Measurements from ENCODE around the gene ACOXL.

The ACOXL gene

DNA sequence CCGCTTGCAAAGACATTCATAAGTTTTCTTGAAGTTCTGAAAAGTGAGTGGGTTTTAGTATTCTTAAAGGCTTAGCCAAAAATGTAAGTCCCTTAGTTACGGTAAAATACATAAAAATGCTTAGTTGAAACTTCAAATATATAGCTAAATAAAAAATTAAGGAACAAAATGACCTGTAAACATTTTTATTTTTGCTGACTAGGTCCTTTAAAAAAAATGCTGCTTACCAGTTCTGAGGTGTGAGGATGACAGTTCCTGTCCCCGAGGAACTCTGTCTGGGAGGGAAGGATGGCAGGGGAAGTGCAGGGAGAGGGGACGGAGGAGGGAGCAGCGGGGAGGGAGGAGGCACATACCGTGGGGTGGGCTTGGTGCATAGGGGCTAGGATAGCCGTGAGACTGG lies 285.5 kb downstream of the ACOXL start:
- no peak for DNase-seq

DNA sequence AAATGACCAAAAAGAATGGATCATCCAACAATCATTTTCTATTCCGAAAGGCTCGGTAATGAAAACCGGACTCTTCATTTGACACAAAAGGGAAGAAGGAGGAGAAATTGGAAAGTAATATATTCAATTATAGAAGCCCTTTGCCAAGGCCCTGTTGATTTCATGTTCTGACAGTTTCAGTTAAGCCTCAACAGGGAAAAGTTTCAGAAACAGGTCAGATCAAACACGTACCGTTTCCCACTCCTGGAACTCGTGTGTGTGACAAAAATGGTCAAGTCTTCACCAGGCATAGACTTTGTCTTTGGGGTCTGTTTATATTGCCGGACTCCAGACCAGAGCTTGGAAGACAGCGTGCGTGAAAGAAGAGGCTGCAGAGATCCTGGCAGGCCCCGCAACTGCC lies 287.0 kb downstream of the ACOXL start:
- DNase-seq: no peak

- DNase-seq: no peak
Measured at GRCh38 chr2:111022633-111023032, 290.3 kb downstream of the ACOXL start.

DNA sequence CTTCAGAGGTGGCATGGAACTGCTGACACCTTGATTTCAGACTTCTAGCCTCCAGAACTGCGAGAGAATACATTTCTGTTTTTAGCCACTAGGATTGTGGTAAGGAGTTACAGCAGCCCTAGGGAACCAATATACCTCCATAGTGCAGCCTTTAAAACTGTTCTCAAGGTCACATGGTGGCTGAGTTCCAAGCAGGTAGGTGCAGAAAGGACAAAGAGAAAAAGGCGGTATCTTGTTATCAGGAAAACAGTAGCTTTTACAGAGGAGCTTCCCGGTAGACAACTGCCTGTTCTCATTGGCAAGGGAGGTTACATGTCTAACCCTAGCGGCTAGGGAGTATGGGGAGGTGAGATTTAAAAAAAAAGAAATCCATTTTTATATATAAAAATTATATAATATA lies 292.1 kb downstream of the ACOXL start:
- no peak for DNase-seq

DNA sequence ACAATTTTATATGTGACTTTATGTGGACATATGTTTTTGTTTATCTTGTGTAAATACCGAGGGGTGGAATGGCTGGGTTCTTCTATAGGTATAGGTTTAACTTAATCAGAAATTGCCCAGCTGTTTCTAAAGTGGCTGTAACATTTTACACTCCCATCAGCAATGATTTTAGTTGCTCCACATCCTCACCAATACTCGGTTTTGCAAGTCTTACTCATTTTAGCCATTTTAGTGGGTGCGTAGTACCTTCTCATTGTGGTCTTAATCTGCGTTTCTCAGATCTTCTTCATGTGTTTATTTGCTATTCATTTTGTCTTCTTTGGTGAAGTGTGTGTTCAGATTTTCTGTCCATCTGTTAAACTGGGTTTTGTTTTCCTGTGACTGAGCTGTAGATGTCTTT lies 292.9 kb downstream of the ACOXL start:
- DNase-seq: no peak

DNA sequence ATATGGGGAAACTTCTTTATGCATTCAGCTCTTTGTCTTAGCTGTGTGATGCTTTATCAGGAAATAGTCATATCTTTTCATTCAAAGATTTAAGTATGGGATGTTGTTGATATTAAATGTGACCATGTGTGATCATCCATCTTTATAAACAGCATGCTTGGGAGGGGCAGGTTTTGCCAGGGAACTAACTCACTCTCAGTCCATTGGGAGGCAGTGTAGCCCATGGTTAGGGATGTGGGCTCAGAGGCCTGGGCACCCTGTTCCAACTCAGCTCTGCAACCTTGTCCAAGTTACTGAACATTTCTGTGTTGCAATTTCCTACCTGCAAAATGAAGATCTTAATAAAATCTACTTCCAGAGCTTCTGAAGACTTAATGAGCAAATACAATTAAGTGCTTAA lies 296.3 kb downstream of the ACOXL start:
- no peak for DNase-seq

DNA sequence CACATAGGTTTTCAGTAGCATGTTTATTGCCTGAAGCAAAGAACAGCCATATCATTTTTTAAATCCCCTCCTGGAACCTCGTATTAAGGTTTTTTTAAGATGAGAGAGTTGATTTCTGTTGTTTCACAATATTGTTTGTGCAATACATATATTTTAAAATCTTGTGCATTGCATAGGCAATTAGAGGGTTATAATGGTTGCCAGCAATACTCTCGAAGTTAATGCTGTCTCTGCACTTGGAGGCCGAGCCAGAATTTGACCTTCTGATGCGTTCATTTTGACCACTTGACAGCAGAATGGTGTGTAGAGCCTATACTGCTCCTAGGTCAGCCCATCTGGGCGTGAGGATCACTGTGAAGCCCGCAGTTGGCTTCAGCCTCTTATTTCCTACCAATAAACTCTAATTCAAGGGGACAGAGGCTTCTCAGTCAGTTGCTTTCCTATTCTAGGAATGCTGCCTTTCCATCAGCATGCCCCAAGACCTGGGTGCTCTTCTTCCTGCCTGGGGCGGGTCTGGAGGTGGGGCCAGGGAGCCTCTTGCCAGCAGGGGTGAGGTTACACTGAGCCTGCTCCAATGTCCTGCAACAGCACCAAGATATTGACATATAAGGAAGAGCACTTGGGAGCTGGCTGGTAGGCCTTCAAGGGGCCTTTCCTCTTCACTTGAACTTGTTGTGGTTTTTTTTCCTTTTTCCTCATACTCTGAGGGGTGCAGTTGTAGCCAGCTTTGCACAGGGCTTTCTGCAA lies 297.0 kb downstream of the ACOXL start:
- no peak for DNase-seq

- no peak for DNase-seq
Measured at GRCh38 chr2:111030260-111030891, 298.0 kb downstream of the ACOXL start.

DNA sequence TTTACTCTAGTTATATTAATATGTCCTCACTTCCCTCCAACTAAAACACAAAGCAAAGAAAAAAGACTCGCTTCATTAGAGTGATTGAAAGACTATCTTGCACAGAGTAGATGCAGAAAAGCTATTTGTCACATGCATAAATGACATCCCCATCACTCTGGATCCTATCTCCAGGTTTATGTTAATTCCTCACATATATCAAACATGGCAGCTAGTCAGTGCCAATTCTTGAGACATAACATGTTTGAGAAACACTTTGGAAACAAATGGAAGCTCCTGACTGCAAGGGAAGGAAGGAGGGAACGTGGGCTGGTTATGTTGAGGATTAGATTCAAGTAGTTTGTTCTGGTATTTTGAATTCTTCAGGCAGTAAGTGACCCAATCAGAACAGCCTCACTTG lies 298.6 kb downstream of the ACOXL start:
- DNase-seq: no peak

- DNase-seq: no peak
Measured at GRCh38 chr2:111031546-111032478, 299.4 kb downstream of the ACOXL start.

DNA sequence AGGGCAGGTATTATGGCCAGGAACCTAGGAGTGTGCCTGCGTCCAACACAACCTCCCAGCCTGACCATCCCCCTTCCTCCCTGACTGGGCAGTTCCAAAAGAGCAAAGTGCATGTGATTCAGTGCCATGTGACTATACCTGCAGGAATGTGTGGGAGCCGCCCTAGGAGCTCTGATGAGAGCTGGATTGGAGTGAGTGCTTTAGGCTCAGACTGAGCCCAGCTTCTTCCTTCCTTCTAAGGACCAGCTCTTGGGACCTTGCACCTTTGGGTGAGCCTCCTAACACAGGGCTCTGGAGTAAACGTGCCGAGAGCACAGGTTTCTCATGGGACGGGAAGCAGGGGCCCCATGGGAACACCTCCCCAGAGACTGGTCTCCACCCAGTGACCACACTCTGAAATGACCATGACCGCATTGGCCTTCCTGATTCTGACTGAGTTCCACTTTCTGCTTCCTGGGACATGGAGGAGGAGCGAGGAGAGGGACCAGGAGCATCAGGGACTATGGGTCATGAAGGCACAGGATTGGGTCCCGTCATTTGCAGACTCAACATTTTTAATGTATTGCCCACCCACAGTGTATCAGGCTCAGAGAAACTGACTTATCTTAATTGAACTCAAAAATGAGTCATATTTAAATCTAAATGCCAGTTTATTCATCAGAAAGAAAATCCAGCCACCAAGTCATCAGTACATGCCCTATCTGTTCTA lies 300.5 kb downstream of the ACOXL start:
- DNase-seq: no peak

GRCh38 chr2:111034146-111034545 lies 301.8 kb downstream of the ACOXL start:
- DNase-seq: no peak

GRCh38 chr2:111034606-111035005 lies 302.2 kb downstream of the ACOXL start:
- DNase-seq: no peak

DNA sequence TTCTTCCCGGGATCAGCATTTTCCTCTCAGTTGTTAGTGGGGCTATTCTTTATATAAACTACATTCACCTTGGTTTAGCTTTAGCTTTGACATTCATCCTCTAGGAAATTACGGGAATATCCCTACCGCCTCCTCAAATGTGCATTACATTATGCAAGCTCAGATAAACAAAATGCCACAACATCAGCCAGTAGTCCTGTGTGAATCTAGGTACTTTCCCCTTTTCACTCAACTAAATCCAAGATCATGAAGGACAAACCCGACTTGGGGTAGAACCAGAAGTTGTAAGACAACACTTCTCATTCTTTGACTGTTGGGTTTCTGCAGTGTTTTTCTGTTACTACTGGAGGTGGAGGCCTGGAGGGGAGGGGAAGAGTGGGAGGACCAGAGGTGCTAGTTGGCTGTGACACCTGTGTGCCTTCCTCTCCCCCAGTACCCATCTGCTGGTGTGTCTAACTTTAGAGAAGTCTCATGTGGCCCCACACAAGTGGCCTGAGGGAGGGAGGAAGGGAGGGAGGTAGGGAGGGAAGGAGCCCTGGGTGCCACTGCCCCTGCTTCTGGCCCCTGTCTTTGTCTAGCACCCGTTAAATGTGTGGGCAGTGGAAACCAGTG lies 303.6 kb downstream of the ACOXL start:
- no peak for DNase-seq

GRCh38 chr2:111037128-111037527 lies 304.8 kb downstream of the ACOXL start:
- DNase-seq: no peak

DNA sequence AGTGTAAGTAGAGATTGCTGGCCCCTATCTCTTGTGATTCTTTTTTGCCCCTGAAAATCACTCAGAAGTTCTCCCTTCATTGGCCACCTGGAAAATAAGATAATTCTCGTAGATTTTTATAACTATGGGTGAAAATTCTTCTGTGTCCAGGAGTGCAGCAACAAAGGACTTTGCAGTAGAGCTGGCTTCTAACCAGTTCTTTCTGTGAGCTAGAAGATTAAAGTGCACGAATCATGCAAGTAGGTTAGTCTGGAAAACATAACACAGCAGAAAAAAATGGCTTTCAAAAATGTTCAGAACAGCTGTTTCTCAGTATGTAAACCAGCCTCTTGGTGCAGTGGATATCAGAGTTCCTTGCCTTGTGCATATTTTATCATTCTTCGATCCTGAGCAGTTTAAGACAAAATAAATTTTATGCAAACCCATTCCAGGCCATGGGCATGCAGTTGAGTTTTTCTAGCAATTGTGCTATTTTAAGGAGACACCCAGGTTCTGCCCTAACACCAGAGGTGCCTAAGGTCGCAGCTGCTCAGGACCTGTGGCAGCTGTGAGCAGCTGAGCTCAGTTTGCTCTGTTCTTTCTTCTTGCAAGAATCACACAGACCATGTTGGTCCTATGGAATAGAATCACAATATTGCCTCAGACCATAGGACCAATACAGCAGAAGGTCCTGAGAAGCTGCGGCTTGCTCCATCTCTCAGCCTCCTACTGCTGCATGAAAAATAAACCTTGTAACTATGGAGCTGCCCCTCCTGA lies 307.4 kb downstream of the ACOXL start:
- DNase-seq: no peak

DNA sequence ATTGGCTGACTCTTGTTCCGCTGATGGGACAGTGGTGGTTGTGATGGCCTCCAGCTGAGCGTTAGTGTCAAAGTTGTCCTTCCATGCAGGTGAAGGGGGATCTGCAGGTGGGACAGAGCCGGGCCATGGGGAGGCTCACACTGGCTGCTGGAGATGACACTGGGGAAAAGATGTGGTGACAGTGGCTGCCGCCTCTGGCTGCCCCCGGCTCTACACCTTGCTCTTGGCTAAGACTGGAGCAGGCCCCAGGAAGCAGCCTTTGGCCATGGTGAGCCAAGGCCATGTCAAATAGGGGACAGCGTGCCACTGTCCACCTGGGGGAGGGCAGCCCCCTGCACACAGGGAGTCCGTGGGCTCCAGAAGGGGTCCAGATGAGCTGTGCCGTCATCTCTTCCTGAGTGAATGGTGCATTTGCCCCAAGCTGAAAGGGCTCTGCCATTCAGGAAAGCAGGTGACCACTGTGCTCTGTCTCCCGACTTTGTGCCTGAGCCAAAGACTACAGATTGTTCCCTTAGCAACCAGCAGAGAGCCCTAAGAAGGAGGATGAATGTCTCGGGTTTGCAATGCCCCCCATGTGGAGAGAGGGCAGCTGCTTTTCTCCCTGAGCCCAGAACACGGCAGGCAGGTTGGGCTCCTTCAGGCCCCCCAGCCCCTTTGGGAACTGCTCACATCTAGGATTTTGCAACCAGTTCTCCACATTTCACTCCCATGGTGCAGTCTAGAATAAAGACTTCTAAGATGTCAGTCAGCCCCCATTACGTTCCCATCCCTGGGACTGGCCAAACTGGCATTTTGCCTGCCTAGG lies 309.2 kb downstream of the ACOXL start:
- no peak for DNase-seq

DNA sequence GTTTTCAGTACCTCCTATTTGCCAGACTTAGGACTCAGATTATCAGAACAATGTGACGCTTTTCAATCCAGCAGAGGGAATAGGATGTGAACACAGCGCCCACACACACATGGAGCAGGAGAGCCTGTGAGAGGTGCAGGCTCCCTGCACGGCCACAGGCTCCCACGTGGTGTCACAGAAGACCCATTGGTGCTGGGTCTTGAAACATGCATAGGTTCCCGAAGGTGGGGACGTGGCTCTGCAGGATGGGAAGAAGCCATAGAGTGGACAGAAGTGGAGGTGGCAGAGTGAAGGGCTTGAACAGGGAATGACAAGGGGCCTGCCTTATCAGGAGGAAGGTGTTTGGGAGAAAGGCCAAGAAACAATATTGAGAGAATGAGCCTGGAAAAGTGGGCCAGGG lies 309.9 kb downstream of the ACOXL start:
- no peak for DNase-seq

DNA sequence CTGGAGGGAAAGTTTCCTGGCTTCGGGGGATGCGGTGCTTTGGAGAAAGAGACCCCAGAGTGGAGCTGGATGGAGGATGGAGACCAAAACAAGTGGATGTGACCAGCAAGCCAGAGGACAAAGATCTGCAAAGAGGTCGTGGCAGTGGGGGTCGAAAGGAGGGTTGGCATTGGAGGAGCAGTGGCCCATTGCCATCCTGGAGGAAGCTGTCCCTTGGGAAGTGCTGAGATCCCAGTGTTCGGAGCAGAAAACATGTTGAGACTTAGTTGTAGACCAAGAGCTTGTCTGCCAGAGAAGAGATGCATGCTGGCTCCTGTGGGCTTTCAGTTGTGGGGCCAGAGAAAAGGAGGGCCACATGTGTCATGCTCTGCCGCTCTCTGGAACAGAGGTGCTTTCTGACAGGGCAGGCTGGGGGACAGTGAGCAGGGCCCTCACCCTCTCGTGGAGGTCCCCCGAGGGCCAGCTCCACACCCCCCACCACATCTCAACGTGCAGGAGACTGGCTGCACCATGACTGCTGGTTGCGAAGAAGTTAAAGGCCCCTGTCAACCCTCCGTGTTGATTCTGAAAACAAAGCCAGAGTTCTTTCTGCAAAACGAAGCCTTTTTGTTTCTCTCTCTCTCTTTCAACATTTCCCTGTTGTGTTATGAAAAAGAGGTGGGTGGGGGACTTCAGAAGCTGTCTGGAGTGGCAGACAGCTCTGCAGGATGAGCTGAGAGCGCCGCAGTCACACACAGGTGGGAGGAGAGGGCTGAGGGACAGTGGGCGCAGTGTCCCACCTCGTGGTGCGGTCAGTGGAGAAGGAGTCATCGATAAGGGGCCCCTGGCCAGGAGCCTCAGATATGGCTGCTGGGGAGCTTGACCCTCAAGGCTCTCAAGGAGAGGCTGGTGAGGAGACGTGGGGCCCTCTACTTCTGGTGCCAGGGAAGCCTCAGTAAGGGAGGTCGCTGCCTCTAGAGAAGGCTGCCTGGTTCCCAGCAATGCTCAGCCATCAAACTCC lies 310.7 kb downstream of the ACOXL start:
- no peak for DNase-seq

DNA sequence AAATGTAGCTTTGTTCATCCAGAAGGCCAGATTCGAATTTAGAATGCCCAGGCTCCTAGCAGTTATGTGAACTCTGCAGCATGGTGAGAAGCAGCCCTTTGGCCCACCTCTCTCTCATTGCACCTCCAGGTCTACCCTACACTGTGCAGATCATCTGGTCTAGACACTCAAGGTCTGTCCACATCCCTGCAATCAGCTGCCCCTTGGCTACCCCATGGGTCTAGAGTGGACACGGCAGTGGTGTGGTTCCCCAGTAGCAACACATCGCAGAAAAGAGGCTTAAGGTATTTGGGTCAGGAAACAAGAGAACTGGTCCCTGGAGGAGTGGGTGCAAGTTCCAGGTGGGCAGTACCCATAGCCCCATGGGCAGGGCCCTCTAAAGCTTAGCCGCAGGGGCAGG lies 311.7 kb downstream of the ACOXL start:
- DNase-seq: no peak
